Stimulated activated naive CD8-positive, alpha-beta T cell treated with anti-CD3 and anti-CD28 coated beads, Interleukin-15, Interleukin-2, amounts not matched to agents 100 ng/mL and 50 ng/mL, for 24 hours (primary cell): ENCODE results near the gene PIK3R4.
A peak's percentile ranks its signal among the peaks of the same experiment; 100 is the strongest.

ENCODE experiments used
- H3K27ac Mint-ChIP-seq: one replicate; pipeline ENCODE4 v1.8.0; 2021; ENCODE audit warnings: mild to moderate bottlenecking, mixed read lengths
- H3K27me3 Mint-ChIP-seq: one replicate; pipeline ENCODE4 v1.8.0; 2021; ENCODE audit warnings: mixed read lengths
- H3K36me3 Mint-ChIP-seq: one replicate; pipeline ENCODE4 v1.8.0; 2021; ENCODE audit warnings: low read depth, mixed read lengths
- H3K4me1 Mint-ChIP-seq: one replicate; pipeline ENCODE4 v1.8.0; 2021; ENCODE audit warnings: low read depth, mixed read lengths
- H3K4me3 Mint-ChIP-seq: one replicate; pipeline ENCODE4 v1.8.0; 2021; ENCODE audit warnings: mild to moderate bottlenecking, mixed read lengths
- H3K9me3 Mint-ChIP-seq: one replicate; pipeline ENCODE4 v1.8.0; 2021; ENCODE audit warnings: mixed read lengths

Gene PIK3R4

GRCh38 chr3:130758624-130759369 is 12.2 kb upstream of the PIK3R4 start:
- no peaks in the 10 kb centered on the region for H3K4me1 Mint-ChIP-seq
- peaks cover 12% of the 10 kb centered on the region for H3K27me3 Mint-ChIP-seq
- no peaks in the 10 kb centered on the region for H3K36me3 Mint-ChIP-seq
- H3K27ac Mint-ChIP-seq, result no peak overlapping the region
- no peaks in the 10 kb centered on the region for H3K9me3 Mint-ChIP-seq
- H3K4me3 Mint-ChIP-seq, result no peak overlapping the region

- H3K4me1 Mint-ChIP-seq, result no peaks in the 10 kb centered on the region
These were observed 11.1 kb upstream of the PIK3R4 start for GRCh38 chr3:130757611-130758150.

GRCh38 chr3:130755666-130756065 is 9.0 kb upstream of the PIK3R4 start:
- H3K36me3 Mint-ChIP-seq, result no peaks in the 10 kb centered on the region
- H3K27ac Mint-ChIP-seq, result no peak overlapping the region
- no peaks in the 10 kb centered on the region for H3K4me1 Mint-ChIP-seq
- H3K9me3 Mint-ChIP-seq, result no peaks in the 10 kb centered on the region
- H3K27me3 Mint-ChIP-seq, result no peaks in the 10 kb centered on the region
- no peak overlapping the region for H3K4me3 Mint-ChIP-seq

More at GRCh38 chr3:130757611-130758150, 11.1 kb upstream of the PIK3R4 start:
- peak overlapping the region; percentile 36 for H3K27ac Mint-ChIP-seq
- H3K36me3 Mint-ChIP-seq, result no peaks in the 10 kb centered on the region
- no peaks in the 10 kb centered on the region for H3K9me3 Mint-ChIP-seq
- H3K4me3 Mint-ChIP-seq, result no peak overlapping the region
- peaks cover 6% of the 10 kb centered on the region for H3K27me3 Mint-ChIP-seq

DNA sequence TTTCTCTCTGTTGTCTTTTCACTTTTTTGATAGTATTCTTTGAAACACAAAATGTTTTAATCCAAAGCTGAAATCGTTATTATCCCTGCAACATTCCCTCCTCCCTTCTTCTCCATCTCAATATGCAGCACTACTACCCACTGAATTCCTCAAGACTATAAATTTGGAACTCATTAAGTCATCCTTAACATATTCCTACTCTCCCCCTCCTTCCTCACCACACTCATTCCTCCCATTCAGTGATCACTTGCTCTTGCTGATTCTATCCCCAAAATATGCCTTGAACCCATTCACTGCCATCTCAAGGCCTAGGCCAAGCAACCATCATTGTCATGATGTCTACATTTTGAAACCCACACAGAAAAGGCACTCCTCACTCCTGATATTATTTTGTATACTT is 2.4 kb upstream of the PIK3R4 start:
- Mint-ChIP-seq H3K9me3 (no peaks in the 10 kb centered on the region), H3K4me3 (no peak overlapping the region), H3K36me3 (peaks cover 8% of the 10 kb centered on the region), H3K27me3 (no peaks in the 10 kb centered on the region), H3K27ac (no peak overlapping the region), H3K4me1 (peaks cover 29% of the 10 kb centered on the region)

- H3K9me3 Mint-ChIP-seq, result no peaks in the 10 kb centered on the region
- no peaks in the 10 kb centered on the region for H3K27me3 Mint-ChIP-seq
- peak overlapping the region; percentile 86 for H3K4me3 Mint-ChIP-seq
- peaks cover 13% of the 10 kb centered on the region for H3K36me3 Mint-ChIP-seq
- peaks cover 34% of the 10 kb centered on the region for H3K4me1 Mint-ChIP-seq
- peak overlapping the region; percentile 87 for H3K27ac Mint-ChIP-seq
These were observed 1.8 kb upstream of the PIK3R4 start for GRCh38 chr3:130748467-130748861.

DNA sequence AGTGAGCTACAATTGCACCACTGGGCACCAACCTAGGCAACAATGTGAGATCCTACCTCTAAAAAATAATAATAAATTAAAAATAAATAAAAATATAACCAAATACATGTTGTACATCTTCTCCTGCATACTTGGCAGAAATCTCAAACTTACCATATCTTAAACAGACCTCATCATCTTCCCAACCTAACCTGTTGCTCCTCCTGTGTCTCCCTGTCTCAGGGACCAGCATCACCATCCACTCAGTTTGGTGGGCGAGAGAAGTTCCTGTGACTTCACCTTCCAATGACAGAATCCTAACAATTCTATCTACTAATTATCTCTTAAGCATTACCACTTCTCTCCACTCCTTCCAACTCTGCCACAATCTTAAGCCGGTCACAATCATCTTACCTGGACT is 3.3 kb downstream of the PIK3R4 start:
- Mint-ChIP-seq H3K4me3 (peak overlapping the region; percentile 60), H3K4me1 (peaks cover 74% of the 10 kb centered on the region), H3K36me3 (peaks cover 57% of the 10 kb centered on the region), H3K9me3 (no peaks in the 10 kb centered on the region), H3K27ac (no peak overlapping the region), H3K27me3 (no peaks in the 10 kb centered on the region)

DNA sequence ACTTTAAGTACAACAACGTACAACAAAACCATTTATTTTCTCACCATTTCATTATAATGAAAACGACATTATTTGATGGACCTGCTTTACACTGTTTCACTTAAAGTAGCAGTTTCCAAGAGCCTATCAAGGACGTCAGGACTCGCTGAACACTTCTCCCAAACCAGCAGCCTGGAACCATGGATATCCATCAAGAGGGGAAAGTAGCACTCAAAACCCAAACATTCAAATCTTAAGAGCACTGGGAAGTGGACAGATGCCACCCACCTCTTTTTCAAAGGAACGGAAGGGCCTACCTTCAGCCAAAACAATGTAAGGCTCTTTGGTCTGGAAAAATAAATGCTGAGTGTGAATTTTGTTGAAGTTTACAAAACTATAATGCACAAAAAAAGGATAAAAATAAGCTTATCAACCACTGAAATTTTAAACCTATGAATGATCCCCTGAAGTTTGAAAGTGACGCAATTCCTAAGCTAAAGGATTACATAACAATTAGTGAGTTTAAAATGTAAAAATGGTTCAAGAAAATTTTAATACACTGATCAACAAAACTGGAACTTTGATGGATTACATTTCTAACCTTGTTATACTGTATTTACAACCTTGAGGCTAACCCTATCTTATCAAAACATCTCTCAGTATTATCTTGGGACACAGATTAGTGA is 4.6 kb downstream of the PIK3R4 start:
- Mint-ChIP-seq H3K27ac (no peak overlapping the region), H3K4me3 (peak overlapping the region; percentile 24), H3K9me3 (no peaks in the 10 kb centered on the region), H3K27me3 (no peaks in the 10 kb centered on the region), H3K4me1 (peaks cover 81% of the 10 kb centered on the region), H3K36me3 (peaks cover 66% of the 10 kb centered on the region)

DNA sequence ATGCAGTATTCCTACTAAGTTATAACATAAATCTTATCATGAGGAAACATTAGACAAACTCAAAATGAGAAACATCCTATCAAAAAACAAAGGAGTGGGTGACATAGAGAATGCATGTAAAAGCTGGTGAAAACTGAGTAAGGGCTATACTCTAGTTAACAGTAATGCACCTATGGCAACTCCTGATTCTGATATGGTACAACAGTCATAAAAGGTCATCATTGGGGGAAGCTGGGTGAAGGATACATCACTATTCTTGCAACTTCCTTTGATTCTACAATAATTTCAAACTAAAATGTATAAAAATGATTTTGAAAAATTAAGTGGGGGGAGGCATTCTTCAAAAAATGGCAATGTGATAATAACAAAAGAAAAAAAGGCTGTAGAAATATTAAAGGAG is 6.8 kb downstream of the PIK3R4 start:
- no peaks in the 10 kb centered on the region for H3K9me3 Mint-ChIP-seq
- peaks cover 85% of the 10 kb centered on the region for H3K36me3 Mint-ChIP-seq
- no peak overlapping the region for H3K27ac Mint-ChIP-seq
- H3K4me3 Mint-ChIP-seq, result no peak overlapping the region
- no peaks in the 10 kb centered on the region for H3K27me3 Mint-ChIP-seq
- H3K4me1 Mint-ChIP-seq, result peaks cover 71% of the 10 kb centered on the region

DNA sequence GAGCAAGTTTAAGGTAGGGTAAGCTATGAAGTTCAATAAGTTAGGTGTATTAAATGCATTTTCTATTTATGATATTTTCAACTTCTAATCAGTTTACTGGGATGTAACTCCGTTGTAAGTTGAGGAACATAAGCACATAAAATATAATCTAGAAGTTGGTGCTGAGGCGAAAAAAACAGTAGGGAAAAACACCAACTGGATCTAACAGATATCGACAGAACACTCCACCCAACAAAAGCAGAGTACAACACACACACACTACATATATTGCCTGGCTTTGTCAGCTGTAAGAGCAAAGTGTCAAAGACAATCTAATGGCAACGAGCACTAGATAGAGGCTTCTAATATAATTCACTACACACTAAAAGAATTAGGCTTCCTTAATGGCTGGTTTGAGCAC is 8.4 kb downstream of the PIK3R4 start:
- peaks cover 55% of the 10 kb centered on the region for H3K4me1 Mint-ChIP-seq
- H3K36me3 Mint-ChIP-seq, result peaks cover 84% of the 10 kb centered on the region

GRCh38 chr3:130737622-130738021 is 9.0 kb downstream of the PIK3R4 start:
- Mint-ChIP-seq H3K4me1 (peaks cover 49% of the 10 kb centered on the region), H3K36me3 (peaks cover 82% of the 10 kb centered on the region), H3K27me3 (no peaks in the 10 kb centered on the region), H3K27ac (no peak overlapping the region), H3K4me3 (no peak overlapping the region), H3K9me3 (no peaks in the 10 kb centered on the region)

More for the DNA sequence above, 8.4 kb downstream of the PIK3R4 start:
- no peak overlapping the region for H3K27ac Mint-ChIP-seq
- no peaks in the 10 kb centered on the region for H3K27me3 Mint-ChIP-seq
- no peaks in the 10 kb centered on the region for H3K9me3 Mint-ChIP-seq
- H3K4me3 Mint-ChIP-seq, result no peak overlapping the region

- Mint-ChIP-seq H3K36me3 (peaks cover 64% of the 10 kb centered on the region), H3K27me3 (no peaks in the 10 kb centered on the region), H3K4me1 (peaks cover 14% of the 10 kb centered on the region), H3K9me3 (no peaks in the 10 kb centered on the region), H3K4me3 (no peak overlapping the region), H3K27ac (no peak overlapping the region)
These were observed 13.3 kb downstream of the PIK3R4 start for GRCh38 chr3:130733236-130733875.

- peaks cover 6% of the 10 kb centered on the region for H3K4me1 Mint-ChIP-seq
- no peaks in the 10 kb centered on the region for H3K9me3 Mint-ChIP-seq
- no peak overlapping the region for H3K27ac Mint-ChIP-seq
- H3K36me3 Mint-ChIP-seq, result peaks cover 57% of the 10 kb centered on the region
- no peak overlapping the region for H3K4me3 Mint-ChIP-seq
- no peaks in the 10 kb centered on the region for H3K27me3 Mint-ChIP-seq
These were observed 14.1 kb downstream of the PIK3R4 start for GRCh38 chr3:130732501-130732900.

DNA sequence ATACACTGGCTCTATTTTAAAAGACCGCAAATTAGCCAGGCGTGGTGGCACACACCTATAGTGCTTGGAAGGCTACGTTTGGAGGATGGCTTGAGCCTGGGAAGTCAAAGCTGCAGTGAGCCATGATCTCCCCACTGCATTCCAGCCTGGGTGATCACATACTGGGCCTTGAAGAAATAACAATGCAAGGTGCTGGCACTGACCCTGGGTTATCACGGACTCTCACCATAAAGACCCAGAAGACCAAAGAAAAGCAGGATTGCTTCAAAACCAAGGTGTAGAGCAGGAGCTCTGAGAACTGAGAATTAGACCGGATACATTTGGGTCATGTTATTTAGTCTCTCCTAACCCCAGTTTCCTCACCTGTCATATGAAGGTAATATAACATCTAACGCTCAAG is 14.8 kb downstream of the PIK3R4 start:
- Mint-ChIP-seq H3K9me3 (no peaks in the 10 kb centered on the region), H3K4me1 (peaks cover 2% of the 10 kb centered on the region), H3K36me3 (peaks cover 55% of the 10 kb centered on the region), H3K27me3 (no peaks in the 10 kb centered on the region), H3K4me3 (no peak overlapping the region), H3K27ac (no peak overlapping the region)

GRCh38 chr3:130729154-130729553 is 17.5 kb downstream of the PIK3R4 start:
- H3K4me1 Mint-ChIP-seq, result no peaks in the 10 kb centered on the region
- H3K4me3 Mint-ChIP-seq, result no peak overlapping the region
- no peak overlapping the region for H3K27ac Mint-ChIP-seq
- H3K9me3 Mint-ChIP-seq, result no peaks in the 10 kb centered on the region
- peaks cover 39% of the 10 kb centered on the region for H3K36me3 Mint-ChIP-seq
- H3K27me3 Mint-ChIP-seq, result no peaks in the 10 kb centered on the region

DNA sequence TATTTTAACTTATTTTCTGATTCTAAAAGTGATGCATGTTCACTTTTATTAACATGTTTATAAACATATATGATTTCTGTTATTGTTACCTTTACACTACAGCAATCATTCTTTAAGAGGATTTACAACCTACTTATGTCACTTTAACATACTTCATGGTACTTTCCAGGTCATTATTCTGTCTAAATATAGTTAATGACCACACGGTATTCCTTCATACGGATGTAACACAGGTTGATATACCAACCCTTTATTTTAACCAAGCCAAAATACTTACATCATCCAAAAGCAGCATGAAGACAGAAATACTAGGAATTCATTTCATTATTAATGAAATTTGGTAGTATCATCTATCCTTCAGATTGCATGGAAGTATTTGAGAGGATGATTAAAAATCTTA is 18.6 kb downstream of the PIK3R4 start:
- Mint-ChIP-seq H3K27me3 (no peaks in the 10 kb centered on the region), H3K4me1 (no peaks in the 10 kb centered on the region), H3K36me3 (peaks cover 37% of the 10 kb centered on the region), H3K4me3 (no peak overlapping the region), H3K27ac (no peak overlapping the region), H3K9me3 (no peaks in the 10 kb centered on the region)
